CD14-positive monocyte (primary cell): ENCODE measurements around the gene PRSS27. TPM values are rescaled to one million over a fixed set of nuclear protein-coding genes. Genes with fewer than 3 reads are reported as not detected.

Source experiments
- DNase-seq, 3 donors: peaks; one replicate each; pipeline ENCODE4 v3.0.0-alpha.2; 2011 to 2022
- H2AFZ ChIP-seq: 2 replicates; pipeline ENCODE4 v1.6.0; 2012; ENCODE audit warnings: mild to moderate bottlenecking, low read depth, low read length, inconsistent platforms; ENCODE audit not compliant: insufficient read depth, poor library complexity, severe bottlenecking
- H3K27ac ChIP-seq, 2 donors: 1 replicate in 1 of 2; 2 replicates in 1 of 2; pipeline ENCODE4 v1.5.1; 2012 to 2013; ENCODE audit warnings: low read length in 2 of 2, control low read depth in 1 of 2, inconsistent platforms in 1 of 2, low read depth in 1 of 2, mild to moderate bottlenecking in 1 of 2
- H3K27me3 ChIP-seq, 2 donors: one replicate each; pipeline versions ENCODE4 v1.6.0 to v1.6.1; 2011 to 2013; ENCODE audit warnings: low read length in 2 of 2; ENCODE audit not compliant: control insufficient read depth in 2 of 2, insufficient read depth in 2 of 2
- H3K36me3 ChIP-seq, 2 donors: replicated peaks in 1 of 2; 1 replicate in 1 of 2; 2 replicates in 1 of 2; pipeline versions ENCODE4 v1.5.1 to v1.6.1; 2012 to 2013; ENCODE audit warnings: low read length in 2 of 2, control low read depth in 1 of 2, inconsistent platforms in 1 of 2, mild to moderate bottlenecking in 1 of 2; ENCODE audit not compliant: insufficient read depth in 2 of 2, control insufficient read depth in 1 of 2
- H3K4me1 ChIP-seq, 2 donors: 1 replicate in 1 of 2; 2 replicates in 1 of 2; pipeline versions ENCODE4 v1.5.1 to v1.6.1; 2012 to 2013; ENCODE audit warnings: low read length in 2 of 2, control low read depth in 1 of 2, inconsistent platforms in 1 of 2, mild to moderate bottlenecking in 1 of 2, moderate library complexity in 1 of 2; ENCODE audit not compliant: insufficient read depth in 2 of 2, control insufficient read depth in 1 of 2
- H3K4me2 ChIP-seq: replicated peaks from 2 replicates; pipeline ENCODE3; 2012; ENCODE audit warnings: low read length, moderate library complexity, mild to moderate bottlenecking; ENCODE audit not compliant: poor library complexity, severe bottlenecking; ENCODE audit errors: extremely low read depth
- H3K4me3 ChIP-seq, 3 experiments: fragments of 200-600 bp in 1 of 3; sonication (generic) in 1 of 3; replicated peaks in 1 of 3; 1 replicate in 2 of 3; 2 replicates in 1 of 3; pipeline ENCODE4 v1.5.1; 2011 to 2013; ENCODE audit warnings: low read length in 3 of 3, mild to moderate bottlenecking in 3 of 3, control low read depth in 2 of 3, low read depth in 2 of 3, inconsistent platforms in 1 of 3, moderate library complexity in 1 of 3
- H3K79me2 ChIP-seq: 2 replicates; pipeline ENCODE4 v1.6.0; 2012; ENCODE audit warnings: mild to moderate bottlenecking, control low read depth, inconsistent platforms, low read length, moderate library complexity; ENCODE audit not compliant: insufficient read depth
- H3K9ac ChIP-seq: 2 replicates; pipeline ENCODE4 v1.6.0; 2017; ENCODE audit warnings: low read length, mild to moderate bottlenecking; ENCODE audit not compliant: insufficient read depth, poor library complexity, severe bottlenecking
- H3K9me3 ChIP-seq, 2 donors: replicated peaks in 1 of 2; 1 replicate in 1 of 2; 2 replicates in 1 of 2; pipeline versions ENCODE4 v1.5.1 to v1.6.1; 2012 to 2013; ENCODE audit warnings: low read length in 2 of 2, control low read depth in 1 of 2; ENCODE audit not compliant: control insufficient read depth in 1 of 2, insufficient read depth in 1 of 2
- H4K20me1 ChIP-seq: 2 replicates; pipeline ENCODE4 v1.6.0; 2012; ENCODE audit warnings: mild to moderate bottlenecking, low read length, control low read depth, moderate library complexity; ENCODE audit not compliant: insufficient read depth
- H3K27ac Mint-ChIP-seq, 7 donors: one replicate each; pipeline ENCODE4 v1.8.0; 2020; ENCODE audit warnings: mild to moderate bottlenecking in 7 of 7, mixed read lengths in 7 of 7, moderate library complexity in 6 of 7, inconsistent platforms in 2 of 7
- H3K27me3 Mint-ChIP-seq, 3 donors: one replicate each; pipeline ENCODE4 v1.8.0; 2021 to 2022; ENCODE audit warnings: low read depth in 3 of 3, mild to moderate bottlenecking in 3 of 3, mixed read lengths in 3 of 3, moderate library complexity in 3 of 3, inconsistent platforms in 1 of 3
- H3K36me3 Mint-ChIP-seq, 2 donors: one replicate each; pipeline ENCODE4 v1.8.0; 2020; ENCODE audit warnings: mixed read lengths in 2 of 2, inconsistent platforms in 1 of 2, mild to moderate bottlenecking in 1 of 2
- H3K4me1 Mint-ChIP-seq: one replicate; pipeline ENCODE4 v1.8.0; 2020; ENCODE audit warnings: mild to moderate bottlenecking, mixed read lengths
- H3K4me3 Mint-ChIP-seq, 2 donors: one replicate each; pipeline ENCODE4 v1.8.0; 2020; ENCODE audit warnings: mild to moderate bottlenecking in 2 of 2, mixed read lengths in 2 of 2, moderate library complexity in 1 of 2
- H3K9me3 Mint-ChIP-seq, 7 donors: one replicate each; pipeline ENCODE4 v1.8.0; 2020 to 2022; ENCODE audit warnings: mixed read lengths in 7 of 7, mild to moderate bottlenecking in 6 of 7, moderate library complexity in 6 of 7, inconsistent platforms in 2 of 7
- CTCF ChIP-seq: fragments of 200-600 bp; IDR thresholded peaks from one replicate; pipeline ENCODE4 v1.8.0; 2022; ENCODE audit warnings: antibody characterized with exemption, mild to moderate bottlenecking
- WGBS: methylation state at CpG from one replicate; pipeline ENCODE4 v1.1.5; 2013; ENCODE audit warnings: missing lambda C conversion rate; ENCODE audit not compliant: insufficient coverage; 5-methylcytosine and 5-hydroxymethylcytosine counted together
- intact Hi-C, 2 donors: fragments of 100-400 bp; cut with micrococcal nuclease; formaldehyde crosslinking; loops; one replicate each; pipeline versions ENCODE4 v1.15.0 to v1.15.1; 2023
- polyA plus RNA-seq, 3 donors: library from polyadenylated mRNA; depleted of rRNA in 1 of 3; unstranded in 2 of 3; stranded (reverse) in 1 of 3; fragments of 300-500 nt in 2 of 3; fragments of >200 nt in 1 of 3; fragmentation: Illumina TruSeq in 2 of 3; gene quantifications; 1 replicate in 2 of 3; 2 replicates in 1 of 3; pipeline ENCODE4 v1.2.3, GENCODE V29; 2012 to 2021

The PRSS27 gene
- polyA plus RNA-seq, 3 donors: 1.1 TPM; not detected in 2

DNA sequence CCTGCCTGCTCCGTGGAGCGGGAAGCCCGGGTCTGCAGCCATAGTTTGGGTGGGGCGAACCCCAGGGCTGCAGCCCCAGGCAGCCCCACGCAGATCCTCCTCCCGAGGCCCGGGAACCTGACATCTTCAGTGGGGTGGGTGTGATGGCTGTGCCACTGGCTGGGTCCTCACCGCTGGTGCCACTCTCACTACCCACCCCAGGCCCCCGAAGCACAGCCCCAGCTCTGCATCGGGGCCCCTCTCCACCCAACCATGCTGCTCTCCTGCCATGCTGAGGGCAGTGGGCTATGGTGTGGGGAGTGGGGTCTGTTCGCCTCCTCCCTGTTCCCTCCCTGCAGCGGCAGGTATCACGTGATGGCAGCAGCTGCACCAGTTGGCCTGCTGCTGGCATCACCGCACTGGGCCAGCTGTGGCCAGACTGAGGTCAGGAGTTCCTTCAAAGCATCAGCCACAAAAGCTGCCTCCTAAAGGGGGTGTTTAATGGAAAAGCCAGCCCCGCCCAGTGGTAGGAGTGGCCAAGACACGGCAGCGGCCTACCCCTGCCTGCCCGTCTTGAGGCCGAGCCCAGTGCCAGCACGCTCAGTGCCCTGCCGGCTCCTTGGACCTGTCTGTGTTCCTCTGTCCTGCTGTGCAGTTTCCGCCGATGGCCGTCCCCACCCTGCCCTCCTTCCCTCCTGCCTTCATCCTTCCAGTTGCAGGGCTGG is 26.9 kb downstream of the PRSS27 start:
- Histone ChIP-seq H3K27me3 (no peaks in the 10 kb centered on the region), H3K9me3 (no peaks in the 10 kb centered on the region), H3K36me3 (peaks cover 44 to 48% of the 10 kb centered on the region in 2 donors), H2AFZ (no peak overlapping the region), H3K27ac (no peak overlapping the region), H3K9ac (no peak overlapping the region), H3K4me3 (no peak overlapping the region), H3K79me2 (peaks cover 48% of the 10 kb centered on the region), H4K20me1 (peaks cover 62% of the 10 kb centered on the region), H3K4me1 (peaks cover 7 to 8% of the 10 kb centered on the region in 2 donors), H3K4me2 (no peak overlapping the region)
- no peak overlapping the region for H3K4me3 Mint-ChIP-seq
- DNase-seq: no peak
- 91% methylated on average over 14 of the region's 24 CpGs for WGBS
- peaks cover 15% of the 10 kb centered on the region for H3K4me1 Mint-ChIP-seq
- intact Hi-C loops: no loop called here
- no peaks in the 10 kb centered on the region for H3K27me3 Mint-ChIP-seq
- H3K9me3 Mint-ChIP-seq: peaks cover 0 to 2% (median 0%) of the 10 kb centered on the region in 7 donors
- peak overlapping the region in 1 of 7 donors; percentile 54 for H3K27ac Mint-ChIP-seq
- H3K36me3 Mint-ChIP-seq: peaks cover 29 to 46% of the 10 kb centered on the region in 2 donors
- TF ChIP-seq CTCF: no peak

- DNase-seq: no peak
- Histone ChIP-seq H2AFZ (no peak overlapping the region), H3K27ac (no peak overlapping the region), H3K4me1 (peaks cover 13 to 14% of the 10 kb centered on the region in 2 donors), H3K9ac (no peak overlapping the region), H3K36me3 (peaks cover 37 to 41% of the 10 kb centered on the region in 2 donors), H3K9me3 (no peaks in the 10 kb centered on the region), H4K20me1 (peaks cover 62% of the 10 kb centered on the region), H3K4me2 (no peak overlapping the region), H3K4me3 (no peak overlapping the region), H3K27me3 (no peaks in the 10 kb centered on the region), H3K79me2 (peaks cover 48% of the 10 kb centered on the region)
- H3K4me3 Mint-ChIP-seq: no peak overlapping the region
- no peak overlapping the region for H3K27ac Mint-ChIP-seq
- H3K4me1 Mint-ChIP-seq: peaks cover 20% of the 10 kb centered on the region
- 75% methylated on average over 14 of the region's 14 CpGs for WGBS
- TF ChIP-seq CTCF: no peak
- peaks cover 22 to 39% of the 10 kb centered on the region in 2 donors for H3K36me3 Mint-ChIP-seq
- intact Hi-C loops: no loop called here
- peaks cover 0 to 2% (median 0%) of the 10 kb centered on the region in 7 donors for H3K9me3 Mint-ChIP-seq
- H3K27me3 Mint-ChIP-seq: no peaks in the 10 kb centered on the region
Observed at GRCh38 chr16:2692251-2692947, 27.6 kb downstream of the PRSS27 start.
